Suprapubic skin (tissue), 4 donors: ENCODE measurements around the gene CDC45. TPM values are rescaled to one million over a fixed set of nuclear protein-coding genes. Genes with fewer than 3 reads are reported as not detected.

Experiments used
- DNase-seq, 2 donors: peaks; one replicate each; pipeline ENCODE4 v3.0.0-alpha.2; 2019; ENCODE audit warnings: low spot score in 2 of 2
- H3K27ac ChIP-seq: fragments of 200-600 bp; sonication (generic); one replicate; pipeline ENCODE4 v1.5.1; 2019
- H3K27me3 ChIP-seq: fragments of 200-600 bp; sonication (generic); one replicate; pipeline ENCODE4 v1.5.1; 2019
- H3K36me3 ChIP-seq: fragments of 200-600 bp; sonication (generic); one replicate; pipeline ENCODE4 v1.5.1; 2019
- H3K4me1 ChIP-seq: fragments of 200-600 bp; sonication (generic); one replicate; pipeline ENCODE4 v1.5.1; 2019
- H3K4me3 ChIP-seq: fragments of 200-600 bp; sonication (generic); one replicate; pipeline ENCODE4 v1.5.1; 2019; ENCODE audit warnings: mild to moderate bottlenecking
- H3K9me3 ChIP-seq: fragments of 200-600 bp; sonication (generic); one replicate; pipeline ENCODE4 v1.5.1; 2019
- CTCF ChIP-seq, 2 donors: fragments of 200-600 bp in 1 of 2; fragments of 450-650 bp in 1 of 2; sonication (generic) in 1 of 2; IDR thresholded peaks; one replicate each; pipeline ENCODE4 v1.5.1; 2016 to 2019; ENCODE audit warnings: antibody characterized with exemption in 2 of 2, mild to moderate bottlenecking in 1 of 2, moderate library complexity in 1 of 2
- EP300 ChIP-seq: sonication (generic); formaldehyde crosslinking; IDR thresholded peaks from one replicate; pipeline ENCODE4 v1.6.1; 2017; ENCODE audit warnings: antibody characterized with exemption
- POLR2A ChIP-seq, 2 donors: fragments of 450-650 bp; IDR thresholded peaks; one replicate each; pipeline ENCODE4 v1.6.1; 2017; ENCODE audit warnings: antibody characterized with exemption in 2 of 2, mild to moderate bottlenecking in 2 of 2, moderate library complexity in 2 of 2
- POLR2AphosphoS5 ChIP-seq, 3 donors: sonication (generic); formaldehyde crosslinking; IDR thresholded peaks; one replicate each; pipeline ENCODE4 v1.6.1; 2017; ENCODE audit warnings: antibody characterized with exemption in 3 of 3
- WGBS: methylation state at CpG from one replicate; pipeline ENCODE4 v1.1.5; 2018; 5-methylcytosine and 5-hydroxymethylcytosine counted together
- total RNA-seq, 4 donors: library from RNA; depleted of rRNA; stranded (reverse); fragments of >200 nt; gene quantifications; one replicate each; pipeline ENCODE4 v1.1.0, GENCODE V29; 2016

Gene CDC45
- total RNA-seq, 4 donors from 2014 or later = 0.72 to 3.3 (median 1.4) TPM

GRCh38 chr22:19472233-19472632 lies 7.5 kb upstream of the CDC45 start:
- Histone ChIP-seq H3K36me3 (peaks cover 74% of the 10 kb centered on the region), H3K27me3 (no peaks in the 10 kb centered on the region), H3K9me3 (no peaks in the 10 kb centered on the region), H3K27ac (no peak overlapping the region), H3K4me3 (no peak overlapping the region), H3K4me1 (peaks cover 35% of the 10 kb centered on the region)
- TF ChIP-seq CTCF (IDR thresholded peaks at IDR 0.05) (no peak), EP300 (no peak), POLR2A (IDR thresholded peaks at IDR 0.05) (no peak), POLR2AphosphoS5 (IDR thresholded peaks at IDR 0.05) (no peak)
- DNase-seq = no peak
- WGBS = 89% methylated on average over 8 of the region's 8 CpGs

GRCh38 chr22:19473578-19473977 lies 6.1 kb upstream of the CDC45 start:
- Histone ChIP-seq H3K27ac (no peak overlapping the region), H3K4me3 (no peak overlapping the region), H3K27me3 (no peaks in the 10 kb centered on the region), H3K36me3 (peaks cover 60% of the 10 kb centered on the region), H3K9me3 (no peaks in the 10 kb centered on the region), H3K4me1 (peaks cover 45% of the 10 kb centered on the region)
- DNase-seq = no peak
- WGBS = 63% methylated on average over 3 of the region's 3 CpGs
- TF ChIP-seq POLR2A (IDR thresholded peaks at IDR 0.05) = no peak
- no peak for TF ChIP-seq EP300
- TF ChIP-seq POLR2AphosphoS5 (IDR thresholded peaks at IDR 0.05) = no peak
- no peak for TF ChIP-seq CTCF (IDR thresholded peaks at IDR 0.05)

DNA sequence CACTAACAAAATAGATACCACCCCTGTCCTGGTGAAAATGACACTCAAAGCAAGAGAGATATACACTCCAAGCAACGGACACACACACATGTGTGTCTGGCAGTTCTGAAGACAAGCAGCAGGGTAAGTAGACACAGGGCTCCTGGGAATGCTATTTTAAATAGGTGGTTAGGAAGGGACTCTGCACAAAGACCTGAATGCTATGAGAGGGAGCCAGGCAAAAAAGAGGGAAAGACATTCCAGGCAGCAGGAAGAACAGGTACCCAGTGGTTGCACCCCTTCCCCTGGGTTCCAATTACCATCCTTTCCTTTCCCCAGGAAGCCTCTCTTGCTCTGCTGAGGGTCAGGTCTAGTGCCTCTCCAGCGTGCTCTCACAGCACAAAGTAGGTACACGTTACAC lies 3.7 kb upstream of the CDC45 start:
- Histone ChIP-seq H3K4me3 (no peak overlapping the region), H3K27me3 (no peaks in the 10 kb centered on the region), H3K36me3 (peaks cover 36% of the 10 kb centered on the region), H3K9me3 (no peaks in the 10 kb centered on the region), H3K4me1 (peaks cover 53% of the 10 kb centered on the region), H3K27ac (no peak overlapping the region)
- 54% methylated on average over 3 of the region's 3 CpGs for WGBS
- no peak for TF ChIP-seq CTCF (IDR thresholded peaks at IDR 0.05)
- no peak for TF ChIP-seq POLR2AphosphoS5 (IDR thresholded peaks at IDR 0.05)
- DNase-seq = no peak

- Histone ChIP-seq H3K27ac (no peak overlapping the region), H3K4me1 (peaks cover 53% of the 10 kb centered on the region), H3K36me3 (peaks cover 22% of the 10 kb centered on the region), H3K9me3 (no peaks in the 10 kb centered on the region), H3K4me3 (peak overlapping the region; percentile 75), H3K27me3 (no peaks in the 10 kb centered on the region)
- no peak for DNase-seq
- 15% methylated on average over 5 of the region's 5 CpGs for WGBS
- no peak for TF ChIP-seq CTCF (IDR thresholded peaks at IDR 0.05)
- TF ChIP-seq EP300 = no peak
- no peak for TF ChIP-seq POLR2AphosphoS5 (IDR thresholded peaks at IDR 0.05)
- no peak for TF ChIP-seq POLR2A (IDR thresholded peaks at IDR 0.05)
These were observed 2.2 kb upstream of the CDC45 start for GRCh38 chr22:19477321-19478044.

DNA sequence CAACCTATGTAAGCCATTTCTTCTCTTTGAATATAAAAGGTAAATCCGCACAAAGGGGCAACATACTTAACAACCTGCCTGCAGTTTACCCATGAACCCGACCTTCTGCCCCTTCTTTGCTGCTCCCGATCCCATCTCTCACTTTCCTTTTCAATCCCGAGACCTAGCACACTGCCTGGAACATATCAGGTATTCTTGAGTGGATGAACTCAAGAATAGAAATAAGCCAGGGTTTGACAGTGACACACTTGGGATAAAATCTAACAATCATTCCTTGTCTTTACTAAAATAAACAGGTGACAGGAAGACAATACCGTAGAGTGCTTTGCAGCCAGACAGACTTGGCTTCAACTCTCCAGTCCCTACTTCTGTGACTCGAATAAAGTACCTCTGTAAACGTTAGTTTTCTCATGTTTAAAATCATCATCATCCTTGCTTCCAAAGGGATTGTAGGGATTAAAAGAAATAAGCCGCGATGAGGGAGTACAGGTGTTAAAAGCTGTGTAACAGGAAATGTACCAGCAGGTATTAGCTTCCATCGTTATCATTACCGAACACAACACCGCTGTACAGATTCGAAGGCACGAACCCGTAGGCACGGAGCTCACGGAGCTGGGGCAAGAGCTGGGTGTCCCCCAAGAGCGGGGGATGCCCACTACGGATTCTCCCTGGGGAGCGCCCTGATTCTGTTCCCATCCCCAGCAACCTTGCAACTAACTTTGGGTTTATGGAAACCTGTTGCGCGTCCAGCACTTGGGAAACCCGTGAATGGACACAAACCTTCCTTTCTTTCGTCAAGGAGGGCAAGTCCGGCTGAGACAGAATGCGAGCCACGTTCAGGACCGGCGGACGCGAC lies 1.4 kb upstream of the CDC45 start:
- 2% methylated on average over 24 of the region's 31 CpGs for WGBS
- H3K4me3 ChIP-seq = peak overlapping the region; percentile 75
- DNase-seq = no peak
- no peaks in the 10 kb centered on the region for H3K27me3 ChIP-seq
- TF ChIP-seq POLR2A (IDR thresholded peaks at IDR 0.05) = no peak
- TF ChIP-seq POLR2AphosphoS5 (IDR thresholded peaks at IDR 0.05) = no peak
- TF ChIP-seq CTCF (IDR thresholded peaks at IDR 0.05) = no peak
- no peak for TF ChIP-seq EP300
- H3K9me3 ChIP-seq = no peaks in the 10 kb centered on the region
- peak overlapping the region; percentile 97 for H3K27ac ChIP-seq
- peaks cover 14% of the 10 kb centered on the region for H3K36me3 ChIP-seq
- peaks cover 53% of the 10 kb centered on the region for H3K4me1 ChIP-seq
